PC-3 (cell line): Measurements from ENCODE around the gene IRF8. TPM values are rescaled to one million over a fixed set of nuclear protein-coding genes. Genes with fewer than 3 reads are reported as not detected.

Experiments
- ATAC-seq: fragments of 200-7000 bp; cut with Tn5 transposase; 2 replicates; pipeline ENCODE4 v1.9.1; 2020; ENCODE audit warnings: mild to moderate bottlenecking, moderate library complexity
- BruUV-seq: library from RNA; stranded (reverse); fragments of 400-500 nt; replicated peaks from 2 replicates; lab custom pipeline; 2021; lab: Mats Ljungman, UMichigan
- CTCF ChIA-PET: fragments of 300-600 bp; sonication (Branson Sonifier 250); formaldehyde crosslinking; loops from one replicate; lab custom pipeline; 2022; ENCODE audit warnings: antibody characterized with exemption; lab: Charles Lee
- POLR2A ChIA-PET: fragments of 300-600 bp; sonication (Branson Sonifier 250); formaldehyde crosslinking; loops from one replicate; lab custom pipeline; 2022; ENCODE audit warnings: antibody characterized with exemption; ENCODE audit not compliant: unreplicated experiment; lab: Charles Lee
- DNase-seq: peaks from one replicate; pipeline ENCODE4 v3.0.0-alpha.2; 2015
- H2AFZ ChIP-seq: fragments of 300-600 bp; sonication (generic); 2 replicates; pipeline ENCODE4 v1.6.0; 2016; ENCODE audit warnings: antibody characterized with exemption, low read length
- H3F3A ChIP-seq: fragments of 300-600 bp; sonication (generic); one replicate; pipeline ENCODE4 v1.6.0; 2017; ENCODE audit warnings: antibody characterized with exemption, low read length, control low read depth, mild to moderate bottlenecking; ENCODE audit not compliant: unreplicated experiment
- H3K27ac ChIP-seq: fragments of 300-600 bp; sonication (generic); 2 replicates; pipeline ENCODE4 v1.5.1; 2016; ENCODE audit warnings: mild to moderate bottlenecking, low read length
- H3K27me3 ChIP-seq: fragments of 300-600 bp; sonication (generic); 2 replicates; pipeline ENCODE4 v1.6.1; 2016; ENCODE audit warnings: low read length, mixed read lengths
- H3K36me3 ChIP-seq: fragments of 300-600 bp; sonication (generic); 2 replicates; pipeline ENCODE4 v1.6.1; 2016; ENCODE audit warnings: low read depth, mixed run types, low read length, mixed read lengths
- H3K4me1 ChIP-seq: fragments of 300-600 bp; sonication (generic); 2 replicates; pipeline ENCODE4 v1.5.1; 2016; ENCODE audit warnings: low read length; ENCODE audit not compliant: insufficient read depth
- H3K4me2 ChIP-seq: fragments of 300-600 bp; sonication (generic); 2 replicates; pipeline ENCODE4 v1.6.0; 2016; ENCODE audit warnings: low read length
- H3K4me3 ChIP-seq: fragments of 300-600 bp; sonication (generic); 2 replicates; pipeline ENCODE4 v1.5.1; 2016; ENCODE audit warnings: mild to moderate bottlenecking, low read length, mixed read lengths
- H3K79me2 ChIP-seq: fragments of 300-600 bp; sonication (generic); 2 replicates; pipeline ENCODE4 v1.6.1; 2017; ENCODE audit warnings: low read length, mixed read lengths
- H3K9ac ChIP-seq: fragments of 300-600 bp; sonication (generic); 2 replicates; pipeline ENCODE4 v1.6.0; 2016; ENCODE audit warnings: mild to moderate bottlenecking, low read length
- H3K9me2 ChIP-seq: fragments of 300-600 bp; sonication (generic); replicated peaks from 2 replicates; pipeline ENCODE4 v1.6.1; 2016; ENCODE audit warnings: mixed run types, low read length, mixed read lengths
- H3K9me3 ChIP-seq: fragments of 300-600 bp; sonication (generic); 2 replicates; pipeline ENCODE4 v1.6.1; 2016; ENCODE audit warnings: low read length, mixed read lengths
- H4K20me1 ChIP-seq: fragments of 300-600 bp; sonication (generic); 2 replicates; pipeline ENCODE4 v1.6.1; 2016; ENCODE audit warnings: low read length, mixed read lengths
- EZH2 ChIP-seq: fragments of 300-600 bp; sonication (generic); IDR thresholded peaks from one replicate; pipeline ENCODE4 v1.6.1; 2017; ENCODE audit warnings: antibody characterized with exemption, mild to moderate bottlenecking, low read length; ENCODE audit not compliant: unreplicated experiment
- EZH2phosphoT487 ChIP-seq: fragments of 300-600 bp; sonication (generic); IDR thresholded peaks from 2 replicates; pipeline ENCODE4 v1.6.1; 2018; ENCODE audit warnings: mild to moderate bottlenecking, antibody characterized with exemption, low read length, borderline replicate concordance
- intact Hi-C: fragments of 100-400 bp; cut with micrococcal nuclease; formaldehyde crosslinking; loops from 2 replicates; pipeline ENCODE4 v1.9.0; 2023
- total RNA-seq: library from RNA; depleted of rRNA; stranded (reverse); fragments of >200 nt; gene quantifications from 2 replicates; pipeline ENCODE4 v1.2.3, GENCODE V29; 2014
- TF ChIP-seq, protein P1 (sequence below): fragments of 300-600 bp; sonication (generic); conservative IDR thresholded peaks from 2 replicates; pipeline ENCODE4 v1.5.1; 2017; ENCODE audit warnings: antibody characterized with exemption, low read depth, mild to moderate bottlenecking, low read length

The IRF8 gene
- total RNA-seq, 1 experiment from 2014 or later: not detected

DNA sequence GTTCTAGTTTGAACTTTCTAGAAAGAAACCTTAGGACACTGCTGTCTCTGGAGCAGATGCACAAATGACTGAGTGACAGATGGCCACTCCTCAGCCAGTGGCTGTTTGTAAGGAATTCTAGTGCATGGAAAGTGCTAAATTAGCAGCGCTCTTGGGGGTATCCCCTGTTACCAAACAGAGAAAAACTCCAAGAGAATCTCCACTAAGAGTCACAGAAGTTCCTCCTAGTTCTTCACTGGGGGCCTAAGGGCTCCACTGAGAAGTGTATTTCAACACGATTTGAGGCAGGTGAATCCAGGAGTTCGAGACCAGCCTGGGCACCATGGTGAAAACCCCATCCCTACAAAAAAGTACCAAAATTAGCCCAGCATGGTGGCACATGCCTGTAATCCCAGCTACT lies 18.1 kb upstream of the IRF8 start:
- Histone ChIP-seq H3K4me1 (no peaks in the 10 kb centered on the region), H3K27ac (no peak overlapping the region), H3K4me2 (no peak overlapping the region), H3K9me2 (no peaks in the 10 kb centered on the region), H3K36me3 (no peaks in the 10 kb centered on the region), H3K79me2 (no peaks in the 10 kb centered on the region), H4K20me1 (no peaks in the 10 kb centered on the region), H3K9ac (no peak overlapping the region), H3F3A (no peaks in the 10 kb centered on the region), H3K27me3 (peaks cover 60% of the 10 kb centered on the region), H2AFZ (no peak overlapping the region), H3K9me3 (no peaks in the 10 kb centered on the region), H3K4me3 (no peak overlapping the region)
- ATAC-seq (no peak), DNase-seq (no peak)
- CTCF ChIA-PET: no interaction called here
- intact Hi-C loops: no loop called here
- POLR2A ChIA-PET: no interaction called here
- BruUV-seq: no TSS peak
- TF ChIP-seq EZH2: no peak
- TF ChIP-seq, protein P1, sequence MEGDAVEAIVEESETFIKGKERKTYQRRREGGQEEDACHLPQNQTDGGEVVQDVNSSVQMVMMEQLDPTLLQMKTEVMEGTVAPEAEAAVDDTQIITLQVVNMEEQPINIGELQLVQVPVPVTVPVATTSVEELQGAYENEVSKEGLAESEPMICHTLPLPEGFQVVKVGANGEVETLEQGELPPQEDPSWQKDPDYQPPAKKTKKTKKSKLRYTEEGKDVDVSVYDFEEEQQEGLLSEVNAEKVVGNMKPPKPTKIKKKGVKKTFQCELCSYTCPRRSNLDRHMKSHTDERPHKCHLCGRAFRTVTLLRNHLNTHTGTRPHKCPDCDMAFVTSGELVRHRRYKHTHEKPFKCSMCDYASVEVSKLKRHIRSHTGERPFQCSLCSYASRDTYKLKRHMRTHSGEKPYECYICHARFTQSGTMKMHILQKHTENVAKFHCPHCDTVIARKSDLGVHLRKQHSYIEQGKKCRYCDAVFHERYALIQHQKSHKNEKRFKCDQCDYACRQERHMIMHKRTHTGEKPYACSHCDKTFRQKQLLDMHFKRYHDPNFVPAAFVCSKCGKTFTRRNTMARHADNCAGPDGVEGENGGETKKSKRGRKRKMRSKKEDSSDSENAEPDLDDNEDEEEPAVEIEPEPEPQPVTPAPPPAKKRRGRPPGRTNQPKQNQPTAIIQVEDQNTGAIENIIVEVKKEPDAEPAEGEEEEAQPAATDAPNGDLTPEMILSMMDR: no peak
- no peak for TF ChIP-seq EZH2phosphoT487

DNA sequence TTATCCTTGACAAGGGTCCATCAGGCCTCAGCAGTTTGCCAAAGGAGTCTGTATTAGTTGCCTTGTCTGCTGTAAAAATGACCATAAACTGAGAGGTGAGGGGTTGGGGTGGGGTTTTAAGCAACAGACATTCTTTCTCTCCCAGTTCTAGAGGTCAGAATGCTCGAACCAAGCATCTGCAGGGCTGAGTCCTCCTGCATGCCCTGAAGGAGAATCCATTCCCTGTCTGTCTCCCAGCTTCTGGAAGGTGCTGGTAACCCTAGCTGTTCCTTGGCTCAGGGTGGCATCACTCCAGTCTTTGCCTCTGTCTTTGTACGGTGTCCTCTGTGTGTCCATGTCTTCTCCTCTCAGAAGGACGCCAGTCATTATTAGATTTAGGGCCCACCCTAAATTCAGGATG lies 17.5 kb upstream of the IRF8 start:
- Histone ChIP-seq H3K9me3 (no peaks in the 10 kb centered on the region), H3K27ac (no peak overlapping the region), H3K79me2 (no peaks in the 10 kb centered on the region), H3K4me3 (no peak overlapping the region), H4K20me1 (no peaks in the 10 kb centered on the region), H2AFZ (no peak overlapping the region), H3K27me3 (peaks cover 63% of the 10 kb centered on the region), H3K36me3 (no peaks in the 10 kb centered on the region), H3K4me1 (no peaks in the 10 kb centered on the region), H3K9ac (no peak overlapping the region), H3F3A (no peaks in the 10 kb centered on the region), H3K9me2 (no peaks in the 10 kb centered on the region), H3K4me2 (no peak overlapping the region)
- DNase-seq: no peak
- ChIA-PET CTCF (no interaction called here), POLR2A (no interaction called here)
- no TSS peak for BruUV-seq
- intact Hi-C loops: no loop called here
- ATAC-seq: no peak
- no peak for TF ChIP-seq EZH2phosphoT487
- no peak for TF ChIP-seq EZH2
- TF ChIP-seq, protein P1: no peak

DNA sequence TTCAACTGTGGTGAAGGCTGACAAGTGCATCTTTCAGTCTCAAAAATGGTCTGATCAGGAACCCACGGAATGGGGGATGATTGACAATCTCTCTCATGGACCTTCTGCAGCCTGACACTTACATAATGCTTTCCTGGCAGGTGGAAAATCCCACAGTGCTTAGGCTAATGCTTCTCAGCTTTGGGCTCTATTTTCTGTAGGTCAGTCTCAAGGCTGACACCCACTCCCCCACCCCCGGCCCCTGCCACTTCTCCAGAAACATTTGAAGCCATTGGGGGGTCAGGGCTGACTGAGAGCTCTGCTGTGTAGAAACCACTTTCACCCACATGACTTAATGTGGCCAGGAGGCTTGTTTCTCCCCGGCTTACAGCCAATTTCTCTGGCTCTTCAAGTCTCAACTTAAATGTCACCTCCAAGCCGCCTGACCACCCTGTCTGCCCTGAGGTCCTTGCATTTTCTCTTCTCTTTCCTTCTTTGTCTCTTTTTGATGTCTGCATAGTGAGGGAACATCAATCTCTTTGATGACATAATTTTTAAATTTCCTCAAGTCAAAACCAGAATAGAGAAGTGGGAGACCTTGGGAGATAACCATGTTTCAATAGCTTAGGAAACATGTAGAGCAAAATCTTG lies 16.7 kb upstream of the IRF8 start:
- Histone ChIP-seq H3K4me1 (no peaks in the 10 kb centered on the region), H2AFZ (no peak overlapping the region), H3K9ac (no peak overlapping the region), H3K4me2 (no peak overlapping the region), H3K4me3 (no peak overlapping the region), H3K27ac (no peak overlapping the region), H3K27me3 (peaks cover 68% of the 10 kb centered on the region), H3K9me3 (no peaks in the 10 kb centered on the region), H3F3A (no peaks in the 10 kb centered on the region), H3K79me2 (no peaks in the 10 kb centered on the region), H3K9me2 (no peaks in the 10 kb centered on the region), H4K20me1 (no peaks in the 10 kb centered on the region), H3K36me3 (no peaks in the 10 kb centered on the region)
- intact Hi-C loops: no loop called here
- ATAC-seq: no peak
- no peak for DNase-seq
- TF ChIP-seq EZH2 (no peak), EZH2phosphoT487 (no peak)
- TF ChIP-seq, protein P1: no peak
- ChIA-PET CTCF (no interaction called here), POLR2A (no interaction called here)
- no TSS peak for BruUV-seq
